Brain pericyte (primary cell): Measurements from ENCODE around the gene DCD.
"Not testable (repeated sequence)": the region's sequence is repeated elsewhere in the genome, so short reads cannot be mapped to it uniquely, and the experiment has no call there.

Source experiments
- DNase-seq: peaks from one replicate; pipeline ENCODE4 v3.0.0-alpha.2; 2012; ENCODE audit warnings: low read depth, low spot score

The DCD gene

GRCh38 chr12:54654926-54655325, 6.8 kb upstream of the DCD start:
- no peak for DNase-seq

- DNase-seq = no peak
Observed at GRCh38 chr12:54653025-54653424, 4.9 kb upstream of the DCD start.

- no peak for DNase-seq
Observed at GRCh38 chr12:54650889-54651288, 2.7 kb upstream of the DCD start.

- DNase-seq = no peak
Observed at GRCh38 chr12:54650409-54650808, 2.2 kb upstream of the DCD start.

GRCh38 chr12:54649825-54650224, 1.7 kb upstream of the DCD start:
- no peak for DNase-seq

- no peak for DNase-seq
Observed at GRCh38 chr12:54641554-54641953, 6.6 kb downstream of the DCD start.

GRCh38 chr12:54641089-54641488, 7.1 kb downstream of the DCD start:
- no peak for DNase-seq

GRCh38 chr12:54639112-54639511, 9.1 kb downstream of the DCD start:
- not testable (repeated sequence) for DNase-seq

- no peak for DNase-seq
Observed at GRCh38 chr12:54634795-54635194, 13.4 kb downstream of the DCD start, which contains the start of gene LACRT. Gene LACRT (minus strand): TSS chr12:54634895. CDS start chr12:54634841, 54 bp downstream.

GRCh38 chr12:54631988-54632728, 16.0 kb downstream of the DCD start:
- DNase-seq = no peak

GRCh38 chr12:54631551-54631950, 16.6 kb downstream of the DCD start:
- DNase-seq = no peak

GRCh38 chr12:54629925-54630324, 18.2 kb downstream of the DCD start:
- DNase-seq = no peak

GRCh38 chr12:54628186-54628846, 19.8 kb downstream of the DCD start:
- no peak for DNase-seq

GRCh38 chr12:54627304-54627703, 20.9 kb downstream of the DCD start:
- DNase-seq = no peak

- DNase-seq = no peak
Observed at GRCh38 chr12:54625598-54625997, 22.6 kb downstream of the DCD start.

GRCh38 chr12:54624315-54625279, 23.6 kb downstream of the DCD start:
- DNase-seq = no peak

- no peak for DNase-seq
Observed at GRCh38 chr12:54622463-54623183, 25.5 kb downstream of the DCD start.

GRCh38 chr12:54616933-54617680, 31.1 kb downstream of the DCD start:
- DNase-seq = no peak

- DNase-seq = no peak
Observed at GRCh38 chr12:54612225-54612750, 35.9 kb downstream of the DCD start.

GRCh38 chr12:54611715-54612149, 36.4 kb downstream of the DCD start:
- no peak for DNase-seq
